ENCODE data around the gene CDKAL1.
A peak's percentile ranks its signal among the peaks of the same experiment; 100 is the strongest.
"Not testable (repeated sequence)": the region's sequence is repeated elsewhere in the genome, so short reads cannot be mapped to it uniquely, and the experiment has no call there.

The CDKAL1 gene

DNA sequence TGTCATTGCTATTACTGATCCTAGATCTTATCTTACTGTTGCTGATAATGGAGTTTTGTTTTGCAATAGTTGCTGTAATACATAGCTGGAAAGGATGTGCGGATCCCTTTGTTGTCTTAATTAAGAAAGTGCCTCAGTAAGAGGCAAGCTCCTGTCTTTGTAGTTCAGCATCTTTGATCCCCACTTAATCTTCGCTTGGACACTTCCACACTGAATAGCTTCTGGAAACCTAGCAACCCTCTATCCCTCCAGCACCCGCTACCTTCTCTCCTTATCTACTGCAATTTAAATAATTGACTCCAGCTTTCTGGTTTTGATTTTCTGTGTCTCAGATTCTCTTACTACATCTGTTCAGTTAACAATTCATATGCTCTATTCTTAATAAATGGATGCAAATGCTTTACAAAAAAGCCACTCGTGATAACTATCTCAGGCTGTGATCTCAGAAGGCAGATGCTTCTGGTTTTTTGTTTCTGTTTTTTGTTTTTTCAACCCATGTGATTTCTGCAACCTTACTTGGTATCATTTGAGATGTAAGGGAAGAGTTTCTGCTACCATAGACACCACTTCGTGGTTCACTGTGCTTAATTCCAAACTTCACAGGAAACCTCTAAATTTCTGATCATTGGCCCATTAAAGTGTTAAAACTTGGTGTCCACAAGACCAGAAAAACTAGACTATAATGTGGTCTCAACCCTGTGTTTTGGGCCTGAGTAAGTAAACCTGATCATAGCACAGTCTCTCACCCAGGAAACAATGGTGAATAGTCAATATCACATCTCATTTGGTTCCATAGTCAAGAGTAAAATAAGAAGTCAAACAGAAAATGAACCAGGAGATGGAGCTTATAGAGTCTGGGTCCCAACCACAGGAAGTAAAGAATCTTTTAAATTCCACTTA is 707.2 kb downstream of the CDKAL1 start:
- DNase-seq, result peak; percentile 13

DNA sequence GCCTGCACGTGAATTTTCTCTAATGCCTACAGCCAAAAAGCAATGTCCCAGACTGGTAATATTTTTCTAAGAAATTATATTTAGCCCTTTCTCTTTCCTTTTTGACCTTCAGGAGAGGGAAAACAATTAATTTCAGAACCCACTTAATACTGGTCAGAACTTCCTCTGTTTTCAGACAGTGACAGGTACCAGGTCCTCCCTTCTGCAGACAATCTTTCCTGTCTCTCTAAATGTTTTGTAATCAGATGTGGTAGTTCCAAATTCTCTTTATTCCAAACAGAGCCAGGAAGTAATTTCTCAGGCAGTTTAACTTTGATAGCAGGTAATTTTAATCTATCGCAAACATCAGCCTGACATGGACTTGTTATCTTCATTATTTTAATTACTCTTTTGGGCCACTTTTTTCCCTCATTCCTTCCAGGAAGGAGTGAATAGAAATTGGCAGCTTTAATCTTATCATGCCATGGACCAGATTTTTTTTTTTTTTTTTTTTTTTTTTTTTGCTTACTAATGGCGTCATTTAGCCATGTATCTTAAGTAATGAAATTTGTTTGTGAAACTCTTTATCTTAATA is 710.7 kb downstream of the CDKAL1 start:
- no peak for DNase-seq

DNA sequence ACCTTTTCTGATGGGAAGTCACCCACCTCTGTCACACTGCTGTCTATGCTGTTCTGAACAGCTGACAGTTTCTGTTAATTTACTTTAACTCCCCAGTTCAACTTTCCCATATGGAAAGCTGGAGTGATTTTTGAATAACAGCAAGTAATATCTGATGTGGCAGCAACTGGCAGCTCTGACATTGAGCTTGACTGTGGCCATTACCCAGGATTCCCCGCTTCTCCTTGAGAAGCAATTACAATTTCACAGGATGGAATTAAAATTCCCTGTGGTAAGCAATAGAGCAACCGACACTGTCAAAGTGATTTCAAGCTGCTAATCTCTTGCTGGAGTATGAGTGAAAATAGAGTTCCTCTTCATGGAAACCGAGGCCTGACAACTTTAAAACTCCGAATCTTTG is 711.2 kb downstream of the CDKAL1 start:
- no peak for DNase-seq

DNA sequence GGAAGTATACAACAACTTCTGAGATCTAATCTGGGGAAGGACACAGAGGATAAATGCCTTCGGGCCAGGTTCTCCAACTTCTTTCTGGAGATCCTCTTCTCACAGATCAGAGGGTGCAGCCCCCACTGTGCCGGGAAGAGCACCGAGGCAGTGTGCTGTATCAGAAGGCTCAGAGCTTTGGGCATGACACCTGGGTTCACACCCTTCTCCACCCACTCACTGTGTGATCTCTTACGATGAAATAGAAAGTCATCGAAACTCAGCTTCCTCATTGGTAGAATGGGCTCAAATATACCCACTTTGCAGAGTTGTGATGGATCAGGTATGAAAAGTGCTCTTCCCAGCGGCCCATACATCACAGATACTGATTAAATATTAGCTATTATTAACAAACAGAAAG is 711.8 kb downstream of the CDKAL1 start:
- DNase-seq, result no peak

DNA sequence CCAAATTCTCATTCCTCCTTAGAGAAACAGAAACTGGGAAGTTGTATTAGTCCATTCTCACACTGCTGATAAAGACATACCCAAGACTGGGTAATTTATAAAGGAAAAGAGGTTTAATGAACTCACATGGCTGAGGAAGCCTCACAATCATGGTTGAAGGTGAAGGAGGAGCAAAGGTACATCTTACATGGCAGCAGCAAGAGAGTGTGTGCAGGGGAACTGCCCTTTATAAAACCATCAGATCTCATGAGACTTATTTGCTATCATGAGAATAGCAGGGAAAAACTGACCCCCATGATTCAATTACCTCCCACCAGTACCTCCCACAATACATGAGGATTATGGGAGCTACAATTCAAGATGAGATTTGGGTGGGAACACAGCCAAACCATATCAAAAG is 720.2 kb downstream of the CDKAL1 start:
- not testable (repeated sequence) for DNase-seq

DNA sequence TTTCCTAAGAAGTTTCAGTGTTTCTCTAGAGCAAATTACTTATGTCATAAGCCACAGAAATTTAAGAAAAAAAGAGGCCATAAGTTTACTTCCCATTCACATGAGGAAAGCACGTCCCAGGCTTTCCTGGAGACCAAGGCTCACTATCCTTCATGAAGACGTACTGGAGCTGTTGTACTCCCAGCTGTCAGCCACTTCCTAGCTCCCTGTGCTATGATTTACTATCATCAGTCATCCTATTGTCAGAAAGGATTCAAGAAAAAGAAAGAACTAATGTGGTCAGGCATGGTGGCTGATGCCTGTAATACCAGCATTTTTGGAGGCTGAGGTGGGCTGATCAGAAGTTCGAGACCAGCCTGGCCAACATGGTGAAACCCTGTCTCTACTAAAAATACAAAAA is 721.9 kb downstream of the CDKAL1 start:
- DNase-seq, result no peak

DNA sequence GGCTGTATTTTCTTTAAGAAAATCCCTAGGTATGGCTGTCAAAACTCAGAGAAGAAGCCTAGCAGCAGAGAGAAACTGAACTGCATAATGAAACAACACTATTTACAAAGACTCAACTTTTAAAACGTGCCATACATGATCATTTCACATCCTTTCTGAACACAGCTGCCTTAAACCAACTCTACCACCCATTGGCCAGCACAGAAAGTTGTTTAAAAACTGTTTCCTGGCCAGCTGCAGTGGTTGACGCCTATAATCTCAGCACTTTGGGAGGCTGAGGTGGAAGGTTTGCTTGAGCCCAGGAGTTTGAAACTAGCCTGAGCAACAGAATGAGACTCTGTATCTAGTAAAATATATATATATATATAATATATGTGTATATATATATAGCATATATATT is 722.9 kb downstream of the CDKAL1 start:
- no peak for DNase-seq

DNA sequence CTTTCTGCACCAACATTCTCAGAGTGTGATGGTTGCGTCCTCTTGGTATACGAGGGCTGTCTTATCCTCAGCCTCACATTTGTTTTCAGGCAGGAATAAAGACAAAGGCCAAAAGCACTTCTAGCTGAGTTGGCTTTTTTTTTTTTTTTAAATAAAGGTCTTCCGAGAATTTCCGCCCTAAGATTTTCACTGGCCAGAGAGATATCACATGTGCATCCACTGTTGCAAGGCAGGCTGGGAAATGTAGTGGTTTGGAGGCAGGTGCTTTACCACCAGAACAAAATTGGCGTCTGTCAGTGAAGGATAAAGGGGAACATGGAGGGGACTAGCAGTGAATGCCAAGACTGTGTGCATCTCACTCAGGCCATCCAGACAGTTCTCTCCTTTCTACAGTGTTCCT is 724.4 kb downstream of the CDKAL1 start:
- no peak for DNase-seq

DNA sequence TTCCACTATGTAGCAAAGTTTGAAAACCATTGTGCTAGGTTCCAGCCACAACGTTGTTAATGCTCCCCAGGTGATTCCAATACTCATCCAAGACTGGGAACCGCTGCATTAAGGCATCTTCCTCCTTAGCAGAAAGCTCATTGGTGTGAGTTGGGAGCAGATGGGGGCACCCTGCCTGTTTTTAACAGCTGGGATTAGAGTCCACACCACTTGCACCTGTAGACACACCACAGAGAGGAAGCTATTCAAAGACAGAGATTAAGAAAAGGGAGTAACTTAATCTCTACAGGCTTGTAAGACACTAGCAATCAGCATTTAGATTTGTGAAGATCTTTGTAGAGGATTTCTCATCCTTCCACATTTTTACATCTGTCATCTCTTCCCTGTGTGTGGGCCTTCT is 725.4 kb downstream of the CDKAL1 start:
- DNase-seq, result no peak

DNA sequence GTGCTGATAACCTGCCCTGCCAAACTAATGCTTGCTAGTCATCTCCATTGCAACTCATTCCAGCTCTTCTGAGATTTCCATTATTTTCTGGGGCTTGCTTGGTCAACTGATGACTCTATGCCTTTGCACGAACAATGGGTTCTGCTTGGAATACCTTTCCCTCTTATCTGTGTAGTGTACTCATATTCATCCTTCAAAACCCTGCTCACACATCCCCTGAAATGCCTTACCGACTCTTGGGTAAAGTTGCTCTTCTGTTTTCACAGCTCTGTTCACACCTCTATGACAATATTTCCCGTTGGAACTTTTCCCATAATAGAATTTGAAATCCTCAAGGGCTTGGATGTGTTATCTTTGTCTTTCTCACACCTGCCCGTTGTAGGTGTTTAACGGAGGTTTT is 728.2 kb downstream of the CDKAL1 start:
- no peak for DNase-seq

DNA sequence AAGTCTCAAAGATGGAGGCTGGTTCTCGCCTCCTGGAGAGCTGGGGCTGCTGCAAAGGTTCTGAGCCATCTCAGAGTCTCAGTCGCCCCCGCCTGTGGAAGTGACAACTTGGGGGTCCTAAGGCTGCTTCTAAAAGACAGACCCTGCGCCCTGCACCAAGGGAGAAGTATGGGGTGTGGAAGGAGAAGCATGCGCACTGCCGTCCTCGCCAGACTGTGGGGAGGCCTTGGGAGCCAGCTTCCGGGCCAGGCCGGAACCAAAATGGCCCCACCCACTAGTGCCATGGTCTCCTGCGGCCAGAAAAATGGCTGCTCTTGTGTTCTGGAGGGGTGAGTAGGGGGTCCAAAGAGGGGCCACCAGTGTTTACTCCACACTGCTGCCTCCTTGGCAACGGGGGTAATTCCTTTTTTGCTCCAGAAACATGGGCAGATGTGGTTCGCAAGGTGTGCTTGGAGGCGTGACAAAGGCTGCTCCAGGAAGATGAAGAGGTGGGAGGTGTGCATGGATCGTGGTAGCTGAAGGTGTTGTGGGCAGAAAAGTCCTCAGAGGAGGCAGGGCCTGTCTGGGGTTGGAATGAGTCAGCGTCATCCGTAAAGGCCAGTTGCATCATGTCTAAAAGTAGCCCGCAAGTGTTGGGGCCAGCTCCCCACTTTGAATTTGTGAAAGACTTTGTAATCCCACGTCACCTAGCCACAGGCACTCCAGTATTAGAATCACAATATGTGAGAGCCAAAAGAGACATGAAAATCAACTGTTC is 729.5 kb downstream of the CDKAL1 start:
- DNase-seq, result no peak

DNA sequence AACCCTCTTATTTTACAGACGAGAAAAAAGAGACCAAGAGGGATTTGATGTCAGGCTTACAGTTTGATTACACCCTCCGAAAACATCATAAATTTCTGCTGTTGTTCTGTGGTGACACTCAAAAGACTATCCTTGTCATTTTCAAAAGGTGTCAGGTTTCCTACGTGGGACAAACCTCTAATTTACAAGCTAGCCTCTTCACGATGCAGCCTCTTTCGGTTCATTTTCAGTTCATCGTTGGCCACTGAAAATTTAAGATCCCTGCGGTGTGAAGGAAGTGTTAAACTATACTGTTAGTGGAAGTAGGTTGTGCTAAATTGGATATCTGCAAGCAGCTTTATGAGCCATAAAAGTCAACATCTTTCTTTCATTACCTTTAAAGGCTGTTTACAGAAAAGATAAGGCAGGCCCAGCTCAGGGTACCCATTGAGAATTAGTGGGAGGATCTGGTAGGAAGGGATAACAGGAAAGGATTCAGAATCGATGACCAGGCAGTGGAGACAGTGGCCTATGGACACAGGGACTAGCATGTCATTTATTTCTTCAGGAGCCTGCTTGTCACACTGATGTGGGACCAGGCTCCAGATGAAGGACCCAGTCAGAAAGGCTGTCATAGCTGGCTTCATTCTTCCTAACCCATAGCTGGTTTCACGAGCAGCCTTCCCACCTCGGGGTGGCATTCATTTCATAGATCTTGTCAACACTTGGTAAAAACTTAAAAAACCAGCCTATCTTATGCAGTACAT is 730.2 kb downstream of the CDKAL1 start:
- DNase-seq, result no peak

DNA sequence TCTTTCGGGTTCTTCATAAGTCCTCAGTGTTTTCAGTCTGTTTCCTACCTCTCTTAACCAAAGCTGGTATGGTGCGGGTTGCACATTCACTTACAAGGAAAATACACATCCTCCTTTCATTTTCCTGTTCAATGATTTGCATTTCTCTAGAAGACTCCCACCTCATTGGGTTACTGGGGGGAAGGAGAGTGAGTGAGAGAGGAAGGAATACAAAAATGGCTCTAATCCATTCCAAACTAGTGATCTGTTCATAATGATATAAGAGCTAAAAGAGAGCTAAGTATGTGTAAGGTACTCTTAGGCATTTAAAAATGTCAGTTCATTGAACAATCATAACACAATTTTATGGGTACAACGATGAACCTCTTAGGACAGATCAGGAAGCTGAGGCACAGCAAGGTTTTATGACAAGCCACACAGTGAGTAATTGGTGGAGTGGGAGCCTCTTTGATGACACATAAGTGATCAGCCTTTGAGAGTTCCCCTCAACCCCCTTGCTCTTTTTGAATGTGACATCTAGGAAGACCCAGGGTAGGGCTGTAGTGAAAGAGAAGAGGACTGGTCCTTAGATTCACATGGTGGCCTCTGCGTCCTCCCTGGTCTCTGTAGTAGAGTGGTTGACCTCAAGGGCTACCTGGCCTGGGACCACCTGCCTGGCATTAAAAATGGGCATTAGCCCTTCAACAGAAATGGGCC is 730.9 kb downstream of the CDKAL1 start:
- DNase-seq, result no peak

DNA sequence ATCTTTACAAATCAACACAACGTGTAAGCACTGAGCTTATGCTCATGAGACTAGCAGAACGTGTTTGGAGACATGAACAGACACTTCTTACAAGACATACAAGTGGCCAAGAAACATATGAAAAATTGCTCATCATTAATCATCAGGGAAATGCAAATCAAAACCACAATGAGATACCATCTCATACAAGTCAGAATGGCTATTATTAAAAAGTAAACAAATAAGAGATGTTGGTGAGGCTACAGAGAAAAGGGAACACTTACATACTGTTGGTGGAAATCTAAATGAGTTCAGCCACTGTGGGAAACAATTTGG is 731.4 kb downstream of the CDKAL1 start:
- no peak for DNase-seq

DNA sequence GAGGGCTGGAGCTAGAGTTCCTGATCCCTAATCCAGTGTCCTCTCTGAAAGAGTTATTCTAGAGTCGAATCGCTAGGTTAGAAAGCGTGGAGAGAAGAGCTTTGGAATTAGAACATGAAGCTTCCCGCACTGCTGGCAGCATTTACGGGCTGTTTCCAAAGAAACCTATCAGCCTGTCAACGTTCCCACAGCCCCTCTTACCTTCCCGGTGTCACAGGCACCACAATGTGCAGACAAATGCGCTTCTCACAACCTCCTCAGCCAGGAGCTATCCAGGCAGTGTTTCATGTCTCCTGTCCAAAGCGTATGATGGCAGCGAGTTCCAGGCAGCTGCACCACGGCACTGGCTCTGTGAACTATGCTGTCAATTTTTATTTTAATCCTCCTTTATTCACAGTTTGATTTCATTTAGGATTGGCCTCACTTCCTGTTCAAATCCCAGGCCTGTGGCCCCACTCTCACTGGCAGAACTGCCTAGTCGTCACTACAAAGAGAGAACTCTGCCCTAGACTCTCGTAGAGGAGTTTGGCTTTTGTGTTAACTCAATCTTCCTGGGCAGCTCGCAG is 736.5 kb downstream of the CDKAL1 start:
- no peak for DNase-seq

DNA sequence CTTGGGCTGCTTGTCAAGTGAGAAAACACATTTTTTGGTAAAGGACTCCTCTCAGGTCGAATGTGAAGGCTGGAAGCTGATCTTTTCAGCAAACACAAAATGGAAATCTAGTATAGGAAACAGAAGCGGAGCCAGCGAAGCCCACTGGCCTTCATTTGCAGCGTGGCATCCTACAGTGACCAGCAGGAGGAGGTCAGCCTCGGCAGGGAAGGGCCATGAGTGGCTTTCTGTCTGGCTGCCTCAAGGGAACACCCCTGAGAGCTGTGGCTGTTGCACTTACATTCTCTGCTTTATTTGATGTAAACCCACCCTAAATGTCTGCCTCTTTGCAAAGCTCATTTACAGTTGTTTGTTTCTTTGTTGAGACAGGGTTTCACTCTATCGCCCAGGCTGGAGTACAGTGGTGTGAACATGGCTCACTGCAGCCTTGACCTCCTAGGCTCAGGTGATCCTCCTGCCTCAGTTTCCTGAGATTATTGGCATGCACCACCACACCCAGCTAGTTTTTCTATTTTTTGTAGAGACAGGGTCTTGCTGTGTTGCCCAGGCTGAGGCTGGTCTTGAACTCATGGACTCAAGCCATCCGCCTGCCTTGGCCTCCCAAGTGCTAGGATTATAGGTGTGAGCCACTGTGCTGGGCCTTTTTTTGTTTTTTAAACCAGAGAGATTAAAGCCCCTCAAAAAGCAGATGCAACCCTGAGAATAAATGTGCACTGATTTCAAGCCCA is 737.3 kb downstream of the CDKAL1 start:
- DNase-seq, result no peak

DNA sequence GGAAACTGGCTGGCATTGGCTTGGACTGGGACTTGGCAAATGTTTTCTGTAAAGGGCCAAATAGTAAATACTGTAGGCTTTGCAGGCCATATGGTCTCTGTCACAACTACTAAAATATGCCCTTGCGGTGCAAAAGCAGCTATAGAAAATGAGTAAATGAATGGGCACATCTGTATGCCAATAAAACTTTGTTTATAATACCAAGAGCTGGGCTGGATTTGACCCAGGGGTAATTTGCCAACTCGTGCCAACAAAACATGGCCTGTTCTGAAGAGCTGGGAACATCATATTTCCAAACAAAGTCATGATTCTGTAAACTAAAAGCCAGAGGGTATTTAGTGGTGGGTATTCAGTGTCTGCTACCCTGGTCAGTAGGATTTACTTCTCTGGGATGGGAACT is 739.2 kb downstream of the CDKAL1 start:
- no peak for DNase-seq

DNA sequence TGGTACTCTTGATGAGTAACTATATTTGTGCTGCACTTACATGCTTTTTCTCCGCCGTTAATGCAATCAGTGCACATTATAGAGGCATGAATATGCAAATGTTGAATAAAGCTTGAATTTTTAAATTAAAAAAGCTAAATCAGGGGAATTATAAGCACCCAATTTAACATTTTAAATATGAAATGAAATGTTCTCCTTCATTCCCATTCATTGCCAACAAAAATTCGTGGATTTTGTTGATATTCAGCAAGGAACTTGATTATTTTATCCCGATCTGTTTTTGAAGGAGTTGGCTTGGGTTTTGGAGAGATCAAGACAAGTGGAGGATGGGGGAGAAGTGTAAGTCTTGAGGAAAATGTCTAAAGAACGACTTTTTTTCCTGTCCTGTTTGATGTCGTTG is 740.6 kb downstream of the CDKAL1 start:
- no peak for DNase-seq

DNA sequence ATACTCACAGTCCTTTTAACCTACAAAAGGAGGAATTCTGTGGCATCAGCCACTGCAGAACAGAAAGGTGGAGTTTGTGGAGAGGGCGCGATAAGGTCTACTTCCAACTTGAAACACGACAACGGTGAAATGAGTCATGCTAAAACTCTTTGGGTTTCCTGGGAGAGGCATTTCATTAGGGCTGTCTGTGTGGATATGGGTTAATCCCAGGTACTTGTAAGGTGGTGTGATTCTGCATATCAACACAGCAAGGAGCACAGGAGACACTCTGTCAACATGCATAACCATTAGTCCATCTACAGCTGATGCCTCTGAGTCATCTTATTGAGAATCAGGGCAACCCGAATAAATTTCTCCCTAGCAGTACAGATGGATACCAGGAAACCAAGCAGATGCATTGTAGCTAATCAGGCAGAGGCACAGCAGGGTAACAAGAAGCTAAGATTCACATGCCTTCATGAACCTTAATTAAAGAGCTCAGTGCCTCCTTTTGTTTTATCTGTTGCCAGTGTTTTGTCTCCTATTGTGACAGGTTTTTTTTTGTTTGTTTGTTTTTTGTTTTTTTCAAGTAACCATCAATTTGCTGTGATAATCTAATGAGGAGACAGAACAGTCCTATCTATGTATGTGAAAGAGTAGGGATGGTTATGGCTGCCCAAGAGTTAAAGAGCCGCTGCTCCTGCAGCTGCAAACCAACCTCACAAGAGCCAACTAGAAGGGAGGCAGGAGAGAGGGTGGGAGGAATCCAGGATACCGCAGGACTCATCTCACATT is 743.5 kb downstream of the CDKAL1 start:
- DNase-seq, result no peak

DNA sequence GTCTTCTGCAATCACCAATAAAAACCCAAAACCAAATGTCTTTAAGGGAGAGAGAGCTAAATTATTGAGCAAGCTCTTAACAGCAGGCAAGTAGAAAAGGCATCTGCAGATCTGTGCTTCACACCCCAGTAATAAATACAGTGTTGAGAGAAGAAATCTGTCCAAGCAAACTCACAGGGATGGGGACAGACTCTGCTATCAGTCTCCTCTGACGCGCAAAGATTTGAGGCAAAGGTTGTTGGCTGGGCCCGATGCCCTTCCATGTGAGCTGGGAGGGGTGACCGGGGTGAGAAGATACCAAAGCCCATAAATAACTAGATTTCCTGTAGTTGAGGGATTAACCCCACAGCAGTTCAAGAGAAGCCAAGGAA is 744.1 kb downstream of the CDKAL1 start:
- DNase-seq, result no peak

DNA sequence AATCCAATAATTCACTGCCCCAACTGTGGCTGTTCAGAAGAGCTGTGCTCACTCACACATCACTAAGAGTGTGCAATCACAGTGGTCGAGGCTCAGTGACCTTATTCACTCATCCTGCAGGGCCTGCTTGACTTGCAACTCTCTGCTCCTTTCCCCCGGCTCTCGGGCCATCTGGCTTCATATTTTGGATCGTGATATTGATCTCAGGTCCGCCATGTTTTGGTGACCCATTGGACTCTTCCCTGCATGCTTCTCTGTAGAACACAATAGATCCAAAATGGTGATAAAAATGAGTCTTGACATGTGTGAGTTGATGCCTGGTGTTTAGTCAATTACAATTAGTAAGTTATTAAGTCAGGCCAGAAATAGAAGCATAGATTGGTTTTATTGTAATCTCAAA is 745.4 kb downstream of the CDKAL1 start:
- no peak for DNase-seq
